Measurements from ENCODE around the gene SUFU.
A peak's percentile ranks its signal among the peaks of the same experiment; 100 is the strongest.
"Not testable (repeated sequence)": the region's sequence is repeated elsewhere in the genome, so short reads cannot be mapped to it uniquely, and the experiment has no call there.

The SUFU gene

DNA sequence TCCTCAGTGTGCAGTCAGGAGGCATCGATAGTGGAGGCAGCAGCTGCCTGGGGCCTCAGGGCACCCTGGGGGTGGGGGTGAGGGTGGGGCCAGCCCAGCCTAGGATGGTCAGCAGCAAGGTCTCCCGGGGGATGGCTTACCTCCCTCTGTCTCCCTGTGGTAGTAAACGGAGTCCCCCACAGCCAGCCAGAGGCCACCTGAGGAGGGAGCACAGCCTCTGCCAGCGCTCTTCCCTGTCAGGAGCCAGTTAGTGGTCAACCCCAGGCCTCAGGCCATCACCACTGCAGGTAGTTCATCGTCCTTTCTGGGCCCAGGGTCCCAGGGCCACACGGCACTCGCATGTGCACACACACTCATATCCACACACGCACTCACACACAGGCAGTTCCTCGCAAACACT, 23.4 kb upstream of the SUFU start:
- DNase-seq (ENCODE audit: low read depth in 2 of 2) = no peak

DNA sequence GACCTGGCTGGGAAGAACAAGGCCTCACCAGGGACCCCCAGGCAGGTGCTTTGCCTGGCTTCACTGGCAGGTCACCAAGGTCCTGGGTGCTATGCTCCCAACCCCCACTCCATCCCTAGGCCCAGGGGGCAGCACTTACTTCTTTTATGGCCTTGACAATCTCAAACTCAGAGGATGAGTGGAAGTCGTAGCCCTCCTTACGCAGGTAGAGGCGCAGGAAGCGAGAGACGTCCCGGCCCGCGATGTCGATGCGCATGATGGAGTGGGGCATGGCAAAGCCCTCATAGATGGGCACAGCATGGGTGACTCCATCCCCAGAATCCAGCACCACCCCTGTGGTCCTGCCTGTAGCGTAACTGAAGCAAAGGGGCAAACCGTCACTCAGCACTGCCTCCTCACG, 19.8 kb upstream of the SUFU start:
- DNase-seq (ENCODE audit: low read depth in 2 of 2) = no peak

DNA sequence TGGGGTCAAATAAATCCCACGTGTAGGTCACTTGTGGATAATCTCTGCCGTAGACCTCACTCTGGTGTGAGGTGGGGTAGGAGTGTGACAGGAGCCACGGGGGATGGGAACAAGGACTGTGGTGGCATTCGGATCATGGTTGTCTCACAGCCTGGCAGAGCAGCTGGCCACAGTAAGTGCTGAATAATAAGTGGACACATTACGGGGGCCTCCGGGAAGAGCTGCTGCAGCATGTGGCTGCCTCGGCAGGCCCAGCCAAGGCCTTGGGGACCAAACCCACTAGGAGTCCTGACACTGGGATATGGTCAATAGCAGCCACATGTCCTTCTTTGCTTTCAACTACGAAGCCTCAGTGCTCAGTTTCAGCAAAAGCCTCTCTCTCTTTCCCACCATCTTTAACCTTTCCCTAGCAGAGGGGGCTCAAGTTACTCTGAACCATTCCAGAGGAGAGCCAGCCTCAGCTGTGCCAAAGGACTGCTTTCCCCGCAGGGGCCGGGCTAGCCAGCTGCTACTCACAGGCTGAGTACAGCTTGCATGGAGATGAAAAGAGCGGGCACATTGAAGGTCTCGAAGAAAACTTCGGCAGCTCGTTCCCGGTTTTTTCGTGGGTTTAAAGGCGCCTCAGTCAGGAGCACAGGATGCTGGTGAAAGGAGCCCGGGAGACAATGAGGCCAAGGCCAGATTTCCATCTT, 18.5 kb upstream of the SUFU start:
- no peak for DNase-seq (ENCODE audit: low read depth in 2 of 2)

DNA sequence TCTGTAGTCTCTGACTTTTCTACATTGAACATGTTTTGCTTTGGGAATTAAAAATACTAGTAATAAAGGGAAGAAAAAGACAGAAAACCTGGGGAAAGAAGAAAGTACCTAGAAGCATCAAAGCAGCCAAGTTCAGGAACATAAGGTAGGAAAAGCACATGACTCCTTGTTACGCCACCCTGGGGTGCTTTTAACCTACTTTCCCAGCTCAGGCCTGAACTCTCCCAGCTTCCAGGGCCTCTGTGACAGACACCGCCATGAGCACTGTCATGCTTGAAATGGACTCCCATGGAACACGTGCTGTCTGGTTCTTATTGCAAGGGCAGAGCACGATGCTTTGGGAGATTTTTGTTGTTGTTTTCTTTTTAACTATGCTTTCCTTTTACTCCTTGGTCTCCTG, 12.6 kb upstream of the SUFU start:
- no peak for DNase-seq (ENCODE audit: low read depth in 2 of 2)

DNA sequence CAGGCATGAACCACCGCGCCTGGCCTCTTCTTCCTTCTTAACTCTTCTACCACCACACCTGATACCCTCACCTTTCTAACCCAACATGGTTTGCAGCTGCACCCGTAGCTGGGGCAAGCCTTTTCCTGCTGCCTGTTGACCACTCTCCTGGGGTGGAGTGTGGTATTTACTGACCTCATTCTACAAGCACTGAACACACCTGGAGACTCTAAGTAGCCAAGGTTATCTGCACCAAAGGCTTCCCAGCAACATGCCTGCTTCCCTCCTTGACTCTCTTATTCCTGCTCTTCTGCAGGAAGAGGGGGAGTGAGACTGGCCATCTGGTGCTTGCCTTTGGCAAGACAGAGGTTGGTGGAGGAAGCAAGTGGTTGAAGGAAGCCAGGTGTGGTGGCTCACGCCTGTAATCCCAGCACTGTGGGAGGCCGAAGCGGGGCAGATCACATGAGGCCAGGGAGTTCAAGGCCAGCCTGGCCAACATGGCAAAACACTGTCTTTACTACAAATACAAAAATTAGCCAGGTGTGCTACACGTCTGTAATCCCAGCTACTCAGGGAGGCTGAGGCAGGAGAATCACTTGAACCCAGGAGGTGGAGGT, 11.3 kb upstream of the SUFU start:
- no peak for DNase-seq (ENCODE audit: low read depth in 2 of 2)

DNA sequence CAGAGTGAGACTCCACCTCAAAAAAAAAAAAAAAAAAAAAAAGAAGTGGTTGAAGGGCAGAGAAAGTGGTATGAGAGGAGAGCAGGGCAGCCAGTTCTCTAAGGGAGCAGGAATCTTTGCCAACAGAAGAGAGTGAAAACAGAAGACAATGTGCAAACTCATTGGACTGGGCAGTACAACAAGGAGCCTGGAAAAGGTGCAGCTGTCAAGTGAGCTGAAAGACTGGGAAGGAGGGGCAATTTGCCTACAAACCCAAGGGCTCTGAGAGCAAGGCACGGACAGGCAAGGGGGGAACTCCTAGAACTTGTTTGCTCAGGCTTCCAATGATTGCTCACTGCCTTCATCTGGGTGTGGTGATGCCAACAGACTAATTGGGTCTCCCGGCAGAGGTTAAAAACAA, 10.8 kb upstream of the SUFU start:
- no peak for DNase-seq (ENCODE audit: low read depth in 2 of 2)

DNA sequence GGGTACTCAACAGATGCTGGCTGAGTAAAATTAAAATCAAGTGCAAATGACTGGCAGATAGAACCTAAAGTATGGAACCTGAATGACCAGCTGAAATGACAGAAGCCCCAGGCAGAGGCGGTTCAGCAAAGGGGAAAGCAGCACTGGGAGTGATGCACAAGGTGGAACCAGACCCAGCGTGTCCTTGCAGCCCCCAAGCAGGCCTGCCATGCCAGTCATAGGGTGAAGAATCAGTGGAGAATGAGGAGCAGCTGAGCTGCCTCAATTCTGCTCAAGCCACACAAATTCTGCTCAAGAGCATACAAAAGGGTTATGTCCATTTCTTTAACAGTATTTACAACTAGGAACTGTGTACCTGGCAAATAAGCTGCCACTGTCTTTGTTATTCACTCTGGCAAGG, 10.0 kb upstream of the SUFU start:
- DNase-seq (ENCODE audit: low read depth in 2 of 2) = no peak

DNA sequence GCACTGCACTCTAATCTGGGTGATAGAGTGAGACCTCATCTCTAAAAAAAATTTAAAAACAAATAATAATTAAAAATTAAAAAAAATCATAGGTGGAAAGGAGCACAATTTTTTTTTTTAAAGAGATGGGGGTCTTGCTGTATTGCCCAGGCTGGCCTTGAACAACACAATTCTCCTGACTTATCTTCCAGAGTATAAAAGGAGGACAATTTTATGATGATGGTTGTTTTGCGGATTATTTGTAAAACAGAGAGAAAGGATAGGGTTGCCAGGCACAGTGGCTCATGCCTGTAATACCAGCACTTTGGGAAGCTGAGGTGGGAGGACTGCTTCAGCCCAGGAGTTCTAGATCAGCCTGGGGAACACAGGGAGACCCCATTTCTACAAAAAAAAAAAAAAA, 6.2 kb upstream of the SUFU start:
- no peak for DNase-seq (ENCODE audit: low read depth in 2 of 2)

DNA sequence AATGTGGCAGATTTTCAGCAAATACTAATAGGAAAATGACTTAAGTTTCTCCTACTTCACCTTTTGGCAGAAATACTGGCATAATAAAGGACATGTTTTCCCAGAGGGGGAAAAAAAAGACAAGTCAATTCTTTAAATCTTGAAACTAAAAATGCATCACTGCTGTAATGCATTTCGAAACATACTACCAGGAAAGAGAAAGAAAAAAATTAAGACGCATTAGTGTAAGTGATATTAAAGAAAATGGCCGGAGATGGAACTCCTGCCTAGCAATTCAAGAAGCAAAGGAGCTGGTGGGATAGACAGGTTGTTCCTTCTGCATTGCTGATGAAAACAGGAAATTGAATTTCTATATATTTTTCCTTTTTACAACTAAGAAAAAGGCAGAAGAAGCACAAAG, 4.4 kb upstream of the SUFU start:
- no peak for DNase-seq (ENCODE audit: low read depth in 2 of 2)

DNA sequence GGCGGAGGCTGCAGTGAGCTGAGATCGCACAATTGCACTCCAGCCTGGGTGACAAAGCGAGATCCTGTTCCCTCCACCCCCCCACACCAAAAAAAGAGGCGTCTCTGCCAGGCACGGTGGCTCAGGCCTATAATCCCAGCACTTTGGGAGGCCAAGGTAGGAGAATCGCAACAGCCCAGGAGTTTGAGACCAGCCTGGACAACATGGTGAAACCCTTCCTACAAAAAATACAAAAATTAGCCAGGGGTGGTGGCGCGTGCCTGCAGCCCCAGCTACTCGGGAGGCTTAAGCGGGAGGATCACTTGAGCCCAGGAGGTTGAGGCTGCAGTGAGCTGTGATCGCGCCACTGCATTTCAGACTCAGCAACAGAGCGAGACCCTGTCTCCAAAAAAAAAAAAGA, 3.1 kb upstream of the SUFU start:
- not testable (repeated sequence) for DNase-seq (ENCODE audit: low read depth in 2 of 2)

DNA sequence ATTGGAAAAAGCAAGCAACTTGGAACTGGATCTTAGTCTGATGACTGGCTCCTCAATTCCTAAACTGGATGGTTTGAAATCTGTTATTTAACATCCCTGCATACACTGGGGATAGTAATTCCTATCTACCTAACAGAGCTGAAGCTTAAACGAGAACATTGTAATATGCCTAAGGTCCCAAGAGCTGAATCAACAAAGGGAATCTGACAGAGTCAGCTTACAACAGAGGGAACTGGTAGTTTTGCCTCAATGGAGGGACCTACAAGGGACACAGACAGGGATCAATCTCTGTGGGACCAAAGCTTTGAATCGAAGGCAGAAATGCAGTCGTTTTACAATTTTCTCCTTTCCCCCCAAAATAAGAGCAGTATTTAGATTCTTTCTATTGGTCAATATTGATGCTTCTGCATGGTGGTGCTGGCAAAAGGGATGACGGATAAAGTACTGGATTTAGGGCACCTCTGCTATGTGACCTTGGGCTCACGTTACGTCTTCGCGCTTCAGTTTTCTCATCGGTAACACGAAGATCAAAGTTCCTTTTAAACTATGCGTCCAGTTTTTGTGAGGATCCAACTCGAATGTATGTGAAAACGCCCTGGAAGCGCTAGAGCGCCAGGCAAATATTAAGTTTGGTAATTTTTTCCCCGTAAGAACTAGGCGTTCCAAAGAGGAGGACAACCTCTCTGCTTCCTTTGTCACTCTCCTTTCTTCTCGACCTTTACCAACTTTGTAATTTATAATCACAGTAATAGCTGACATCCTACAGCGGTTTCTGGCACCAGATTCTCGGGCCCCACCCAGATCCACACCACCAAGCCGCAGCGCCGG, 2.4 kb upstream of the SUFU start:
- no peak for DNase-seq (ENCODE audit: low read depth in 2 of 2)

DNA sequence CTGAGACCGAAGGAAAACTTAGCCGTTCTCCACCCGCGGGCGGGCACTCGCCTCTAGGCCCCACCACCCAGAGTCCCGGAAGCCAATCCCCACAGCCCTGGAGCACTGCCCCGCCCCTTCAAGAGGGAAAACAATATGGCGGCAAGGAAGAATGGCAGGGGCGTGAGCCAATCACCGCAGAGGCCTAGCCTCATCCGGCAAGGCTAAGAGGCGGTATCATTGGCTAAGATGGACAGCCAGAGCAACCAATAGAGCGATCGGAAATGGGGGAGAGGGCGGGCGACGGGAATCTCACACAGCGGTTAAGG, 1.8 kb upstream of the SUFU start:
- peak; percentile 96 to 97 for DNase-seq (ENCODE audit: low read depth in 2 of 2)

DNA sequence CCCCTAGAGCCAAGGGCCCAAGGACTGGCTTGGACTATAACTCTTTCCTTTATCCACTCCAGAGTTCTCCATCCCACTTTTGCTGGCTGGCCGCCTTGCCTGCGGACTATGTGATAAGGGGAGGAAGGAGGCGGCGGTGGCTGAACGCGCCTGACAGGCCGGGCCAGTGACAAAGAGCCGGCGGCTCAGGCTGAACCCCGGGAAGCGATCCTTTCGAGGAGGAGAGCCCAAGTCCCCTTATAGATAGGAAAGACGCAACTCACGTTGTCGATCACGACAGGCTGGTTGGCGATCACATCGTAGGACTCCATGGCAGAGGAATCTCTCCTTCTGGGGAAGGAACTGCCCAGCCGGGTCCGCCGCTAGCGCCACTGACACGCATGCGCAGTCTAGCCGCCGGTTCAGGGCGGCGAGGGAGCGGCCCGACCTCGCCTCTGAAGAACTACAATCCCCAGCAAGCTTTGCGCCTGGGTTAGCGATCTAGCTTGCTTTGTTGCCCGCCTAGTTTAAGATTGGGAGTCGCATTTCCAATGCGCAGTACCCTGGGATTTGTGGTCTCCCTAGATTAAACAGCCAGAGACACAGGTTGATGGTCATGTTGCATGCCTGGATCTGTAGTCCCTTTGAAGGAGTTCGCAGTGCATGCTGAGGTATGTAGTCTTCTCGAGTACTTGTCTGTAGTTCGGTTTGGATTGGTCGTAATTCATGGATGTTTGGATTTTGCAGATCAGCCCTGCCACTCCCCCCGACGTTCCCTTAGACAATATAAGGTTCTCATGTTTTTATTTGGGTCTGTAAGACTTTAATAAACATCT, 1.2 kb upstream of the SUFU start, which contains the start of gene ACTR1A:
TSS of gene ACTR1A (minus strand) at position 376 of the 815 bp plus-strand sequence. CDS start at position 311, 65 bp downstream.
- DNase-seq (ENCODE audit: low read depth in 2 of 2) = peak; percentile 86 to 90

DNA sequence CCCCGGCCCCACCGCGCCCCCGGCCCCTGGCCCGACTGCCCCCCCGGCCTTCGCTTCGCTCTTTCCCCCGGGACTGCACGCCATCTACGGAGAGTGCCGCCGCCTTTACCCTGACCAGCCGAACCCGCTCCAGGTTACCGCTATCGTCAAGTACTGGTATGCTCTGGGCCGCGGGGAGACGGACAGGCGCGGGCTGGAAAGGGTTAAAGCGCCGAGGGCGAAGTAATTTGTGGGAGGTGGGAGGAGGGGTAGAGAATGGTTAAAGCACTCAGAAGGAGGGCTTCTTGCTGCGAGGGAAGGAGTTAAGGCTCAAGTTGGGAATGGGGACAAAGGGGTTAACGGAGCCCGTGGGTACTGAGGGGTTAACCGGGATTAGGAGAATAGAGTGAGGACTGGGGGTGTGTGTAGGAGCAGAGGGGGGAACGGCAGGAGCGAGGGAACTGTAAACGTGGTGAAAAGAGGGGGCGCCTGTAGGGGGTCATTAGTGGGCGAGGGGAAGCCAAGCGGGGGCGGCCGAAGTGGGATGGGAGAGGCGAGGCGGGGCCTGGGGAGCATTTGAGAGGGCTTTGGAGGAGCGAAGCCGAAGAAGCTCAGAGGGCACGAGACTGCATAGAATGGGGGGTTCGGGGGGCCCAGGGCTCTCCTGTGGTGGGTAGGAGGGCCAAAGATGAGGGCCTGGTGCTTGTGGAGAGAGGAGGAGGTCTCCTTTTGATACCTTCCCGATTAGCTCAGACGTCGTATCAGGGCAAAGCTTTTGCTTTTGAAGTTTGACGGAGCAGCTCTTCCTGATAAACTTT, 605 bp downstream of the SUFU start:
- DNase-seq (ENCODE audit: low read depth in 2 of 2) = no peak

DNA sequence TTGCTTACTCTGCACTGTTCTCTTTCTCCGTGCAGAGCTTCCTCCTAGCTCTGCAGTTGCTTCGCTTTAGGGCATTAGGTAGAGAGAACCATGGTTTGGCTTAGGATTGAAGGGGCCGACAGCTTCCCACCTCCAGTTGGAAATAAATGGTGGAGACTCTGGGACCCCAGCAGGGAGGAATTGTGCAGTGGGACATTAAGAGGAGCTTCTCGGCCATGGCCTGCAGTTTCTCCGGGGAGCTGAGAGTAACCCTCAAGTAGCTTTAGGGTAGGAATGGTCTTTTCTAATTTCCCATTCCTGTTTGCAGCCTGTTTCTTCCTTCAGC, 1.2 kb downstream of the SUFU start:
- no peak for DNase-seq (ENCODE audit: low read depth in 2 of 2)

DNA sequence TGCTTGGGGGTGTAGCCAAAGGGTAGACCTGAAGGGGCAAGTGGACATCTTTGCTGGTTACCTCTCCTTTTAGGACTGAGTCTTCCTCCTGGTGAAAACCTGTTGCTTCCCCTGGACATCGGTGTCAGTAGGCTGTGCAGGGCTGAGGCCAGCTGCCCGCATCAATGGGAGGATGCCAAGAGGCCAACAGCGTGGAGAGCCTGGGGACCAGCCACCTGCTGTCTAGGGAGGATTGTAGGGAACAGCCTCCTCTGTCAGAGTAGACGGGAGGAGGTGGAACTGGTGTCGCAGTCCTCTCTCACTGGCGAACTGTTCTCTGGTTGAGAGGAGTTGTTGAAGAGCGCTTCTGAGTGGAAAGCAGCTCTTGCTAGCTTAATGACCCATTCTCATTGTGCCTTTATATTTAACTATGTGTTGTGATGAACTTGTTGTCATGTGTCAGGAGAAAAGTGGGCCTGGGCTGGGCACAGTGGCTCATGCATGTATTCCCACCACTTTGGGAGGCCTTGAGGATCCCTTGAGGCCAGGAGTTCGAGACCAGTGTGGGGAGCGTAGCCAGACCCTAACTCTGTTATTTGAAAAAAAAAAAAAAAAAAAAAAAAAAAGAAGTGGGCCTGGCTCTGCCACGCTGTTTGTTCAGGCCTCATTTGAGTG, 1.8 kb downstream of the SUFU start:
- no peak for DNase-seq (ENCODE audit: low read depth in 2 of 2)

DNA sequence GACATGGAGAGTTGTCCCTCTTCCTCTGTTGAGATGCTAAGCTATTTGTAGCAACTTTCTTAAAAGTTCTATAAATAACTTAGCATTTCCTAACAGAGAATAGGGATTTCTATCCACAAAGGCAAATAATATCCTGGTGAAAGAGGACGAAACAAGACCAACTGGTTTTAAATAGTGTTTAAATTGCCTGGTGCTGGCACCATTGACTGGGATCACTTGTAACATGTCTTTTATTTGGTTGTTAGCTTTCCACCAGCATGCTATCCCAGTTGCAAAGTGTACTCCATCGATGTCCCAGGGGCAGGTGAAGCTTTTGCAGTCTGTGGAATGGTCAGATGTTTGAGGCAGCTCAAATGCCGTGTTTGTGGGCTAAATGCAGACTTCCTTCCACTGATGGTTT, 3.7 kb downstream of the SUFU start:
- DNase-seq (ENCODE audit: low read depth in 2 of 2) = no peak

DNA sequence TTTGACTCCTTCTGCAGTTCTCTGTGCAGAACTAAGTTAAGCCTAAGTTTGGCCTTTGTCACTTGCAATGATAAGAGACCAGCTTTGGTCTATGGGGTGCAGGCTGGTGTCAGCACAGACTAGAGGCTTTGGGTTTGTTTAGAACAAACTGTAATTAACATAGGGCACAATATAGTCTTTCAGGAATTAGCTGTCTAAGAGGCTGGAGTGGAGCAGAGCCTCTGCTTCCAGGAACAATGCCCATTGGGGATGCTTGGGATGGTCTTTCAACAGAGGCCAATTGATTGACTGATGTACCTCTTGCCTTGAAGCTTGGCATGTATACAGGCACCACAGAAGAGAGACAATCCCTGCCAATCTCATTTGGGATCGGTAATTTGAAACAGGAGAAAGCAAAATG, 4.7 kb downstream of the SUFU start:
- no peak for DNase-seq (ENCODE audit: low read depth in 2 of 2)

DNA sequence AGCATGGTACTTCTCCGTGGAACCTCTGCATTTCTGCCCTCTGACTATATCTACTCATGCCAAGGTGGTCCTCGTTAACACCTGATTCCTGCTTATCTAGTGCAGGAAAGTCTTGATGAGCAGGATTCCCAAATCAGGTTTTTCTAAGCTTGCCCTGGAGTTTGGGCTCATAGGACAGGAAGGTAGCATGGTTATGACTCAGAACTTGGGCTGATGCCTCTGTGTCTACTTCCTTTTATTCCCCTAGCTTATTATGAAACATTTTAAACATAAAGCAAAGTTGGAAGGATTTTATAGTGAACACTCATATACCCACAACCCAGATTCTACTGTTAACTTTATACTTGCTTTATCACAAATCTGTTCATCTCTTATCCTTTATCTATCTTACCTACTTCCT, 5.6 kb downstream of the SUFU start:
- DNase-seq (ENCODE audit: low read depth in 2 of 2) = no peak

DNA sequence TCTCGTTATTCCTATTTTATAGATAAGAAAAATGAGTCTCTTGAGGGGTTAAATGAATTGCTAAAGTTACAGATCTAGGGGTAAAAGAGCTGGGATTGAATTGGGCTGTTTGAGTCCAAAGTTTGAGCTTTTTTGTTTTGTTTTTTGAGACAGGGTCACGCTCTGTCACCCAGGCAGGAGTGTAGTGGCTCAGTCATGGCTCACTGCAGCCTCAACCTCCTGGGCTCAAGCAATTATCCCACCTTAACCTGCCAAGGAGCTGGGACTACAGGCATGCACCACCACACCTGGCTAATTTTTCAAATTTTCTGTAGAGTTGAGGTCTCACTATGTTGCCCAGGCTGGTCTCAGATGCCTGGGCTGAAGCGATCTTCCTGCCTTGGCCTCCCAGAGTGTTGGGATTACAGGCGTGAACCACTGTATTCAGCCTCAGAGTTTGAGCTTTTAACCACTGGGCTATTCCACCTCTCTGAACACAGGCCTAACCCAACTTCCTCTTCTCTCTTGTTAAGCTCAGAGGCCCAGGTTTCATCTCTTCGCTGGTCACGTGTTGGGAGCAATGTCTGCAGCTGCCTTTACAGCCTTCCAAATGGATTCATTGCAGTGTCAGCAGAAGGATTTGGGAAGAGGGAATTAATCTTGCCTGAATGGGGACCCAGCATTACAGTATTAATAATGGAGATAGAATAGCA, 8.0 kb downstream of the SUFU start:
- no peak for DNase-seq (ENCODE audit: low read depth in 2 of 2)
